HPDE6-E6E7 (cell line): ENCODE measurements around the gene EDEM2.
"Not testable (repeated sequence)": the region's sequence is repeated elsewhere in the genome, so short reads cannot be mapped to it uniquely, and the experiment has no call there.

Experiments
- DNase-seq: peaks from one replicate; pipeline ENCODE4 v3.0.0; 2011; ENCODE audit warnings: missing footprints; ENCODE audit errors: extremely low spot score

The EDEM2 gene, protein sequence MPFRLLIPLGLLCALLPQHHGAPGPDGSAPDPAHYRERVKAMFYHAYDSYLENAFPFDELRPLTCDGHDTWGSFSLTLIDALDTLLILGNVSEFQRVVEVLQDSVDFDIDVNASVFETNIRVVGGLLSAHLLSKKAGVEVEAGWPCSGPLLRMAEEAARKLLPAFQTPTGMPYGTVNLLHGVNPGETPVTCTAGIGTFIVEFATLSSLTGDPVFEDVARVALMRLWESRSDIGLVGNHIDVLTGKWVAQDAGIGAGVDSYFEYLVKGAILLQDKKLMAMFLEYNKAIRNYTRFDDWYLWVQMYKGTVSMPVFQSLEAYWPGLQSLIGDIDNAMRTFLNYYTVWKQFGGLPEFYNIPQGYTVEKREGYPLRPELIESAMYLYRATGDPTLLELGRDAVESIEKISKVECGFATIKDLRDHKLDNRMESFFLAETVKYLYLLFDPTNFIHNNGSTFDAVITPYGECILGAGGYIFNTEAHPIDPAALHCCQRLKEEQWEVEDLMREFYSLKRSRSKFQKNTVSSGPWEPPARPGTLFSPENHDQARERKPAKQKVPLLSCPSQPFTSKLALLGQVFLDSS

DNA sequence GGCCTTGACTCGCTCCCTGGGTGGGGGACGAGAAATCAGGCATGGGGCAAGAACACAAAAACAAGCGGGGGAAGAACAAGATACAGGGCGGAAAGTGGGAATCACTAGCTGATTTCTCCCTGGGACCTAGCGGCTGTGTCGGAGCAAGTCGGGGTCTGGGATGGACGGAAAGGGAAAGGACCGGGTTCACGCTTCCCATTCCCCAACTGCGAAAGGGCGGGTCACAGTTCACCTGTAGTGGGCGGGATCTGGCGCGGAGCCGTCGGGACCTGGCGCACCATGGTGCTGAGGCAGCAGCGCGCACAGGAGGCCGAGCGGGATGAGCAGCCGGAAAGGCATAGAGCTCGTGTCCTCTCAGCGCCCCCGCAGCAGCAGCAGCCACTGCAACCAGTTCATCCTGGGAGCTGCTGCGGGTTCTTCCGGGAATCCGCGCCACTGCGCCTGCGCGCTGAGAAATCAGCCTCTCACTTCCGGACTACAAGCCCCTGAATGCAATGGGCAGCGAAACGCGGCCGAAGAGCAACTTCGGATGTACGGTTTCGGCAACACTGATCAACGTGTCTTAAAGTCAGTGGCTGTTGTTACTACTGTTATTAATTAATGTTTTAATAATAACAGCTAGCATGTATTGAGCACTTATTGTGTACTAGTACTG lies at the start of gene EDEM2:
Gene EDEM2, minus strand, starts transcription at position 417 of the 655 bp plus-strand sequence. Its CDS starts 78 bp downstream, at position 339.
- peak; percentile 100 for DNase-seq

DNA sequence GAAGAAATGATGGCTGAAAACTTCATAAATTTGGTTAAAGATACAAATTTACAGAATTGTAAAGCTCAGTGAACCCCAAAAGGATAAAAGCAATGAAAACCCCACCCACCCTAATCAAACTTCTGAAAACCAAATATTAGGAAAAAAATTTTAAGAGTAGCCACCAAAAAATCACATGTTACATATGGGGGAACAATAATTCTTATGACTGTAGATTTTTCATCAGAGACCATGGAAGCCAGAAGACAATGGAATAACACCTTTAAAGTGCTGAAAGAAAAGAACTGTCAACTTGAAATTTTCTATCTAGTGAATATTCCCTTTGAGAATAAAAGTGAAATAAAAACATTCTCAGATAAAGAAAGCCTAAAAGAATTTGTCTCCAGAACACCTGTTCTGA lies 49.2 kb upstream of the EDEM2 start:
- no peak for DNase-seq

DNA sequence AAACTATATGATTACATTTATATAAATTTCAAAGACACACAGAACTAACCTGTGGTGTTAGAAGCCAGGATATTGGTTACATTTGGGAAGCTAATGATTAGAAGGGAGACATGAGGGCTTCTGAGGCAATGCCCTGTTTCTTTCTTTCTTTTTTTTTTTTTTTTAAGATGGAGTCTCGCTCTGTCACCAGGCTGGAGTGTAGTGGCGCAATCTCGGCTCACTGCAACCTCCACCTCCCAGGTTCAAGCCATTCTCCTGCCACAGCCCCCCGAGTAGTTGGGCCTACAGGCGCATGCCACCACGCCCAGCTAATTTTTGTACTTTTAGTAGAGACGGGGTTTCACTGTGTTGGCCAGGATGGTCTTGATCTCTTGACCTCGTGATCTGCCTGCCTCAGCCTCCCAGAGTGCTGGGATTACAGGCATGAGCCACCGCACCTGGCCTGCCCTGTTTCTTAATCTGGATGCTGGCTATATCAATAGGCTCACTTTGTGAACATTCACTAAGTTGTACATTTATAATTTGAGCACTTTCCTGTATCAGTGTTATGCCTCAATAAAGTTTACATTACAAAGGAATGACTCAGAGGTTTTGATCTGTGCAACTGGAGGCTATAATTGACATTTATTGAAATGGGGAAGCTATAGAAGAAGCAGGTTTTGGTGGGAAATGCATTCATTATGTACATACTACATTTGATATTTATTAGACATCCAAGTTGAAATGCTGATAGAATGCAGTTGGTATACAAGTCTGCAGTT lies 46.1 kb upstream of the EDEM2 start:
- not testable (repeated sequence) for DNase-seq

DNA sequence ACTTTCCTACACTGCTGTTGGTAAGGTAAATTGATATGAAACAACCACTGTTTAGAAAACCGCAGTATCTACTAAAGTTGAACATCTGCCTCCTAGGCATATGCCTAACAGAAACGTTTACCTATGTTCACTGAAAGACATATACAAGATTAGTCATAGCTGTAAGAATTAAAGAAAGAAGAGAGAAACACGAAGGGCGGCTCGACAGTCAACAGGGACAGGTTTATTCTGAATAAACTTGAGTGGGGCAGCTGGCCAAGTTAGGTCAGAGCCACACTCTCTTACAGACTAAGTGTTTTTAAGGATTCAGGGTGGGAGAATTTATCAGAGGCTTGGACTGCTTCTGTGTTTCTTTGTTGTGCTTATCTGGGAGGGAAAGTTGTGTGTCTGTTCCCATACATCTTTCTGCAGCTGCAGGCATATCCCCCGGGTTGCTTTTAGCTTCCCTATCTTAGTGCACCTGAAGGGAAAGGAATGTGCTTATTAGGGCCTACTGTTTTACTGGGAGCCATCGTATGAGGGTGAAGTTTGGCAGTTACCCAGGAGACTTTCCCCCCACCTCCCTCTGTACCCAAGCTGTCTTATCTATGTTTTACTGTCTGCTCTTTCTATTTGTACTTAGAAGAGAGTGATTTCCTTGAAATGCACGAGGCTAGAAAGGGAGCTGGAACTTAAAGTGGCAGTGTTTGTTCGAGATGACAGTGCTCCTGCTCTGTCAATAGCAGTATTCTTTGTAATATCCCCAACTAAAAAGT lies 45.2 kb upstream of the EDEM2 start:
- DNase-seq = no peak

DNA sequence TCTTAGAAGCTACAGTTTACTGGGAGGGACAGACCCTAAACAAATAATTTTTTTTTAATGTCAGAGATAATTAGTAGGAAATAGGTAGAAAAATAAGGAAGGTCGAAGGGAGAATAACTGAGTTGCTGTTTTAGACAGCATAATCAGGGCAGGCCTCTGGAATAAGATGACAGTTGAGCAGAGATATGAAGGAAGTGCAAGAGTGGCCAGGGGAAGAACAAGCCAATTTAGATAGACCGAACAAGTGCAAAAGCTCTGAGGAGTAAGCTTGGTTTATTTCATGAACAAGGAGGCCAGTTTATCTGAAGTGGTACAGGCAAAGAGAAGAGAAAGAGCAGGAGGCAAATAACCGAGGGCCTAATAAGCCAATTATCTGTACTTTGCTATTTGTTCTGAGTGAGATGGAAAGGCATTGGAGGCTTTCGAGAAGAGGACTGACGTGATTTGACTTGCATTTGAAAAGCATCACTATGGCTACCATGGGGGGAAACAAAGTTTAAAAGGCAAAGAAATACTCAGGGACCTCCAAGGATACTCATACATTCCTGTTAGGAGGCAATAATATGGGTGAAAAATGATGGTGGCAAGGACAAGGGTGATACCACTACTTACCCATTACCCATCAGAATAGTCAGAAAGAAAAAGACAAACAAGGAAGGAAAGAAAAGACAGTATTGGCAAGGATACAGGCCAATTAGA lies 44.4 kb upstream of the EDEM2 start:
- DNase-seq = no peak

DNA sequence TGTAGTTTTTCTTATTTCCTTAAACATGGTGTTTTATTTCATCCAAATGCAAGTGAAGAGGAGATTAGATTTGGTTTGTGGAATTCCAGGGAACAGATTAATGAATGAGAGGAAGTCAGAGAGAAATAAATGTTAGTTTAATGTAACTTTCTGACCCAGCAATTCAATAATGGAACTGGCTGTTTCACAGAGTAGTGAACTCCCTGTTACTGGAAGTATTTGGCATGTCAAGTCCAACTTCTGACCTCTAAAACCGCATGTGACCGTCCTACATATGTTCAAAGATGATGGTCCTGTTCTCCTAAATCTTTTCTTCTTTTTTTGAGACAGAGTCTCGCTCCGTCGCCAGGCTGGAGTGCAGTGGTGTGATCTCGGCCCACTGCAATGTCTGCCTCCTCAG lies 43.4 kb upstream of the EDEM2 start:
- DNase-seq = no peak

DNA sequence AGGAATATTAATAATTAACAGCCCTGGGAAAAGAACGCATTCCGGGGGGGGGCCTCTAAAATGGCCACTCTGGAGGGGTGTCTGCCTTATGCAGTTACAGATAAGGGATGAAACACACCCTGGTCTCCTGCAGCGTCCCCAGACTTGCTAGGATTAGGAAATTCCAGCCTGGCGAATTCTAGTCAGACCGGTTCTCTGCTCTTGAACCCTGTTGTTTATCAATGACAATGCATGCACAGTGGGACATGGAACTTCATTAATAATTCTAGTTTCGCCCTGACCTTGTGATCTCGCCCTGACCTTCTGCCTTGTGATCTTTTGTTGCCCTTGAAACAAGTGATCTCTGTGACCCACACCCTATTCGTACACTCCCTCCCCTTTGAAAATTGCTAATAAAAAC lies 42.1 kb upstream of the EDEM2 start:
- not testable (repeated sequence) for DNase-seq

DNA sequence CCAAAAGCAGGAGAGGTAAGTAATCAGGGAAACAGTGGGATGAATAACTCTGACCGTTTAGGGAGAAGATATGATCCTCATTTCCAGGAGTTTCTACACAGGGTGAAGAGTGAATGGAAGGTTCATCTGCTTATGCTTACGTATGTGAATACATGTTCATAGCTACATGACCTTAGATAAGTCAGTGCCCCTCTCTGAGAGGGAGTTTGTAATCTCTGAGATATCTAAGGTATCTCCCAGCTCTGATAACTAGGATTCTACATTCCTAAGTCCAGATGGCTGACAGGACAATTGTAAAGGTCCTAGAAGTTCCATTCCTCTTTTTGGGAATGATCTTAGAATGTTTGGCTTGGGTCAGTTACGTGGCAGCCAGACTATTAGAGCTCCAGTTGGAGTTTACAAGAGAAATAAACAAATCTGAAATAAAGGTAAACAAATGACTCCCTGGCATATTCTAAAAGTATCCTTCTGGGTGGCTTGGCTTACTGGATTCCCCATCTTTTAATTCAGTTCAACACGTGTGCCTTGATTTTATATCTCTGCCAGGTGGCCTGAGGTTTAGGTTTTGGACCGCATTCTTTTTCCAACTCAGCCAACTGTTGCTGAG lies 40.6 kb upstream of the EDEM2 start:
- DNase-seq = no peak

DNA sequence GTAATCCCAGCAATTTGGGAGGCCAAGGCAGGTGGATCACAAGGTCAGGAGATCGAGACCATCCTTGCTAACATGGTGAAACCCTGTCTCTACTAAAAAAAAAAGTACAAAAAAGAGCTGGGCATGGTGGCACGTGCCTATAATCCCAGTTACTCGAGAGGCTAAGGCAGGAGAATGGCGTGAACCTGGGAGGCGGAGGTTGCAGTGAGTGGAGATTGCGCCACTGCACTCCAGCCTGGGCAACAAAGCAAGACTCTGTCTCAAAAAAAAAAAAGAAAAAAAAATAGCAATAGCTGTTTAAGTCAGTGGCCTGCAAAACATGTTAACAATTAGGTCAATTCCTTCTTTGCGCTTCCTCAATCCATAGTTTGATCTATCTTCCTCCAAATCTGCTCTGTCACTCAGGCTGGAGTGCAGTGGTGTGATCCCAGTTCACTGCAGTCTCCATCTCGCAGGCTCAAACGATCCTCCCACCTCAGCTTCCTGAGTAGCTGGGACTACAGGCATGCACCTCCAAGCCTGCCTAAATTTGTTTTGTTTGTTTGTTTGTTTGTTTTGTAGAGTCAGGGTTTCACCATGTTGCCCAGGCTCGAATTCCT lies 39.7 kb upstream of the EDEM2 start:
- not testable (repeated sequence) for DNase-seq

DNA sequence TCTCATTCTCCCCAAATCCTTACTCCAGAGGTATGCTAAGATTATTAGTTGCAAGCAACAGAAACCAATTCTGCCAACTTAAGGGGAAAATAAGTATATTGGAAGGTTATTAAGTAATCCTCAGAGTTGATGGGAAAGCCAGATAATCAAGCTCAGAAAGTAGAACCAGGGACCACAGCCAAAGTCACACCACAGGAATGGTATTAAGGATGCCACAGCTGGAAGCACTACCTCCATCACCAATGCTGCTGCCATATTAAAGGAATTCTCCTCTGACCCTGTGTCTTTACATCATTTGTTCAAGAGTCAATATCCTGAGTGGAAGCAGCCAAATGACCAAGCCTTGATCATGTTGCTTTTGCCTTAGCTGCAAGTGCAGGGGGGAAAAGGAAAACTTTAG lies 34.6 kb upstream of the EDEM2 start:
- no peak for DNase-seq

DNA sequence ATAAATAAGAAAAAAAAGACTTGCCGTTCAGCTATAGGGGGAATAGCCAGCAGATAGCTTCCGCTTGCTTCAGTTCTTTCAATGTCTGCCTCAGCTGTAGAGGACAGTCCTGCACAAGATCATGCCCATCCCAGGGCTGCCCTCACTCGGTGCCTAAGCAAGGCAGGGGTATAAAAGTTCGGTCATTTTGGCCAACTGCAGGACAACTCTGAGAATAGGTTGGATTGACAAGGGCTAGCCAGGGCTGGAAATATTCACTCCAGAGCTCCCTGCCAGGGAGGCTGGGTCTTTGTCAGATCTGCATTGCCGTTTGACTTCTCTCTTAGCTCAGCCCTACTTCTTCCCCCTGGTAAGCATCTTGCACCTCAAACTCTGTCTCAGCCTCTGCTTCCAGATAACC lies 33.1 kb upstream of the EDEM2 start:
- DNase-seq = no peak

DNA sequence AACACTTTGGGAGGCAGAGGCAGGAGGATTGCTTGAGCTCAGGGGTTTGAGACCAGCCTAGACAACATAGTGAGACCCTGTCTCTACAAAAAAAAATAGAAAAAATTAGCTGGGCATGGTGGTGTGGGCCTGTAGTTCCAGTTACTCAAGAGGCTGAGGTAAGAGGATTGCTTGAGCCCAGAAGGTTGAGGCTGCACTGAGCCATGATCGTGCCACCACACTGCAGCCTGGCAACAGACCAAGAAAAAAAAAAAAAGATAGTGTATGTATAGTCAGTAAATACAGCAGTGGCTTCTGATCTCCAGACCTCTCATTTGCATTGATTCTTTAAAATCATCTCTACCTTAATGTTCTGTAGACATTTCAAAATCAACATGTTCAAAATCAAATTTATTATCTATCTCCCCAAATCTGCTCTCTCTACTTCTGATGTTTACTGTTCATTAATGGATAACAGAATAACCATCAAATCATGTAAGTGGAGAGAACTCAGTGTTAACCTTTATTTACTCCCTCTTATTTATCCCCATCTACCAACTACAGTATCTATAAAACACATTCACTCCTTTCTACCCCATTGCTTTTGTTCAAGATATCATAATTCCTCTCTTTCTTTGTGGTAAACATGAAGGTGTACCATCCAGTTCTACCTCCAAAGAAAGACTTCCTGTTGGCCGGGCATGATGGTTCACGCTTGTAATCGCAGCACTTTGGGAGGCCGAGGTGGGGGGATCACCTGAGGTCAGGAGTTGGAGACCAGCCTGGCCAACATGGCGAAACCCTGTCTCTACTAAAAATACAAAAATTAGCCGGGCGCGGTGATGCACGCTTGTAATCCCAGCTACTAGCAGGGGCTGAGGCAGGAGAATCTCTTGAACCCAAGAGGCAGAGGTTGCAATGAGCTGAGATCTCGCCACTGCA lies 32.4 kb upstream of the EDEM2 start:
- DNase-seq = no peak

DNA sequence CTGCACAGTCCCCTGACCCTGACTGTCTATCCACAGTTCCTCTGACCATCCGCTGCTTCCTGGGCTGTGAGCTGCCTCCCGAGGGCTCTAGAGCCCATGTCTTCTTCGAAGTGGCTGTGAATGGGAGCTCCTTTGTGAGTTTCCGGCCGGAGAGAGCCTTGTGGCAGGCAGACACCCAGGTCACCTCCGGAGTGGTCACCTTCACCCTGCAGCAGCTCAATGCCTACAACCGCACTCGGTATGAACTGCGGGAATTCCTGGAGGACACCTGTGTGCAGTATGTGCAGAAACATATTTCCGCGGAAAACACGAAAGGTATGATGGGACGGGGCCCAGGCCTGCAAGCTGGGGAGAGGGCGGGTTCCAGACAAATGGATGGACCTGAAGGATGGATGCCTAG lies 29.0 kb upstream of the EDEM2 start:
- no peak for DNase-seq

DNA sequence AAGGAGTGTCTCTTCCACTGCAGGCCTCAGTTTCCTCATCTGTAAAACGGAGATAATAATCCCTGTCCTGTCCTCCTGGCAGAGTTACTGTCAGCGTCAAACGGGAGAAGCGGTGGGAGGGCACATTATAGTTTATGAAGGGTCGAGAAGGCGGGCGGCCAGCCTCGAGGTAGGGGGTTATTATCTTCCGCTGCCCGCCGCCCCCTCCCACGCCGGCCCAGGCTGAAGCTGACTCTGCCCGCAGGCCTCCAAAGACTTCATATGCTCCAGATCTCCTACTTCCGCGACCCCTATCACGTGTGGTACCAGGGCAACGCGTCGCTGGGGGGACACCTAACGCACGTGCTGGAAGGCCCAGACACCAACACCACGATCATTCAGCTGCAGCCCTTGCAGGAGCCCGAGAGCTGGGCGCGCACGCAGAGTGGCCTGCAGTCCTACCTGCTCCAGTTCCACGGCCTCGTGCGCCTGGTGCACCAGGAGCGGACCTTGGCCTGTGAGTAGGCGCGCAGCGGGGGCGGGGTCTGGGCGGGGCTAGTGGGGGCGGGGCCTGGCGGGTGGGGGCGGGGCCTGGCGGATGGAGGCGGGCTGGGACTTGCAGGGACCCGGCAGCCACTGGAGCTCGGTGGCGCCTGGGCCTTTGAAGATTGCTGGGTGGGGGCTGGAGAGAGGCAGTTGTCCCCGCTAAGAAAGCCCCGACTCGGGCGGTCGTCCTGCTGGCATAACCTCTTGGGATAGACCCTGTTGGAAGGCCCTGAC lies 27.5 kb upstream of the EDEM2 start:
- DNase-seq = no peak

DNA sequence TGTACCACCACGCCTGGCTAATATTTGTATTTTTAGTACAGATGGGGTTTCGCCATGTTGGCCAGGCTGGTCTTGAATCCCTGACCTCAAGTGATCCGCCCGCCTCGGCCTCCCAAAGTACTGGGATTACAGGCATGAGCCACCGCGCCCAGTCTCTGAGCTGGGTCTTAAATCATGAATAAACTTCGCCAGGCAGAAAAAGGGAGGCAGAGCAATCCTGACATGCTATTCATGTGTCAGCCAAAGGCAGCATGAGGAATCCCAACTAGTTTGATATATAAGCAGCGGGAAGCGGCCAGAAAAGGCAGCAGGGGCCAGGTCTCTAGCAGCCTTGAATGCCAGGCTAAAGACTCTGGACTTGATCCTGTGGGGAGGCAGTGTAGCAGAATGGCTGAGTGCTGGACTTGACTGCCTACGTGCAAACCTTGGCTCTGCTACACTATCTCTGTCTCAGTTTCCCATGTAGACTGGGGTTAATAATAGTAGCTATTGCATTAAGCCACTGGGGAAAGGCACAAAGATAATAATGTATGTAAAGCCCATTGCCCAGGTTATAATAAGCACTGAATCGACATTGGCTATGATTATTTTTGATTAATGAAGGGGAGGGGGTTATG lies 26.5 kb upstream of the EDEM2 start:
- no peak for DNase-seq

DNA sequence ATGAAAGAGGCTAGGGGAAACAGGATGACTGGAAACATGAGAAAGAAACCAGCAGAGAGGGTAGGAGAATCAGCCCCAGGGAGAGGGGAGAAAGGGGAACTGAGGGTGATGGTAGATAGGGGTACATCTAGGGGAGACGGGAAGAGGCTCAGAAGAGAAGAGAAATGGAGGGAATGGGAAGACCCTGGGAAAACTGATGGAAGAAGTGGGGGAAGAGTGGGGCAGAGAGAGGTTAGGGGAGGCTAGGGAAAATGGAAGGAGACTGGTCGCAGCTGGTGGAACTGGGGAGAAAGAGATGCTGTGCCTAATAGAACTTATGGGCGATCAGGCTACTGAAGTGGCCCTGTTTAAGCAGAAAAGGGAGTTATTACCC lies 25.3 kb upstream of the EDEM2 start:
- DNase-seq = no peak

DNA sequence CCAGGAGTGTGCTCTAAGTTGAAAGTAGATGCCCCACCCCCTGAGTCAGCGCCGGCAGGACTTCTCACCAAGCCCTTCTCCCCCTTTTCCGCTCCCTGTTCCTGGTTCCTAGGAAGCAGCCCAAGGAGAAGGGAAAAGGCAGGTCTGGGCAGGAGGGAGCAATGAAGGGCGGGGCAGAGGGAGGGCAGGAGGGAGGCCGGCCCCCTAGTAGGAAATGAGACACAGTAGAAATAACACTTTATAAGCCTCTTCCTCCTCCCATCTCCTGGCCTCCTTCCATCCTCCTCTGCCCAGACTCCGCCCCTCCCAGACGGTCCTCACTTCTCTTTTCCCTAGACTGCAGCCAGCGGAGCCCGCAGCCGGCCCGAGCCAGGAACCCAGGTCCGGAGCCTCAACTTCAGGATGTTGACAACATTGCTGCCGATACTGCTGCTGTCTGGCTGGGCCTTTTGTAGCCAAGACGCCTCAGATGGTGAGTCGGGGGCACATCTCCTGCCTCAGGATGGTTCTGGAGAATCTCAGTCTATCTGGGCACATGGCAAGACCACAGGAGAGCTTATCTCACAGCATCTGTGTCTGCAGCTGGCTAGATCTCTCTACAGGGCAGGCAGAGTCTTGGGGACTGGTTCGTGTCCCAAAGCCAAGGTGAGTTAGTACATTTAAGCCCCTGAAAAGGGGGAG lies 24.8 kb upstream of the EDEM2 start, which contains the start of gene PROCR:
Gene PROCR, plus strand, starts transcription at position 320 of the 681 bp plus-strand sequence. Its CDS starts 83 bp downstream, at position 403.
- DNase-seq = peak; percentile 100
